DND-41 (cell line): ENCODE data around the gene P2RY2.

Experiments
- CTCF ChIP-seq: IDR thresholded peaks from 2 replicates; pipeline ENCODE4 v1.5.1; 2012; ENCODE audit warnings: borderline replicate concordance, low read length, moderate library complexity, mild to moderate bottlenecking; ENCODE audit not compliant: poor library complexity, severe bottlenecking; ENCODE audit errors: extremely low read depth
- EZH2 ChIP-seq: IDR thresholded peaks from 3 replicates; pipeline ENCODE4 v1.6.1; 2012; ENCODE audit warnings: borderline replicate concordance, low read depth, mild to moderate bottlenecking, moderate library complexity, low read length, inconsistent platforms; ENCODE audit not compliant: severe bottlenecking

- TF ChIP-seq EZH2 (no peak), CTCF (no peak)
Measured at GRCh38 chr11:73229896-73230875, 12.1 kb downstream of the P2RY2 start.
